H1 (cell line): ENCODE results near the gene CUX1. TPM values are rescaled to one million over a fixed set of nuclear protein-coding genes. Genes with fewer than 3 reads are reported as not detected.

Source experiments
- EZH2 ChIP-seq: fragments of 200-600 bp; sonication (generic); IDR thresholded peaks from 2 replicates; pipeline ENCODE4 v1.7.1; 2012; ENCODE audit warnings: low read depth, mild to moderate bottlenecking, moderate library complexity, low read length, inconsistent platforms; ENCODE audit not compliant: severe bottlenecking
- JUN ChIP-seq: IDR thresholded peaks from 2 replicates; pipeline ENCODE4 v1.6.1; 2011; ENCODE audit warnings: low read depth, mild to moderate bottlenecking, improper control_type of control experiment, low read length
- YY1 ChIP-seq: IDR thresholded peaks from 2 replicates; pipeline ENCODE4 v1.6.1; 2011; ENCODE audit warnings: low read depth, mild to moderate bottlenecking, low read length
- polyA plus RNA-seq, 7 experiments: library from polyadenylated mRNA; depleted of rRNA in 3 of 7; stranded (reverse) in 5 of 7; unstranded in 2 of 7; fragments of >200 nt in 5 of 7; fragments of 200-250 nt in 2 of 7; gene quantifications; 1 replicate in 5 of 7; 2 replicates in 1 of 7; 4 replicates in 1 of 7; pipeline versions ENCODE4 v1.2.1 to v1.2.3, GENCODE V29; 2011 to 2013; ENCODE audit warnings: missing spikeins in 2 of 7, mixed read lengths in 2 of 7
- total RNA-seq: library from RNA; stranded (reverse); fragmentation: NEBNext Ultra II Directional; extraction: Animal tissue kit (Norgen Biotek cat#: 25700); gene quantifications from 2 replicates; pipeline ENCODE4 v1.2.1, GENCODE V29; 2021

The CUX1 gene
- total and polyA plus RNA-seq, 2 of the 8 experiments (the other 6 are each of a cell fraction or from before 2014, with no cell fraction given) = 21.6 to 65.9 TPM

- TF ChIP-seq YY1 = no peak
- no peak for TF ChIP-seq EZH2
- TF ChIP-seq JUN = no peak
These were observed 276.3 kb downstream of the CUX1 start (continued) for GRCh38 chr7:102093599-102094315.
